BLaER1 treated with 17β-estradiol and CSF1 and Interleukin-3, amounts not matched to agents 10 nM and 100 nM (cell line): Measurements from ENCODE around the gene PRKCD.

Experiments
- H3K27ac ChIP-seq, 11 experiments: shearing (Covaris generic); formaldehyde crosslinking; 2 replicates each; pipeline ENCODE4 v1.8.1; 2022
- H3K27me3 ChIP-seq, 11 experiments: shearing (Covaris generic); formaldehyde crosslinking; 2 replicates each; pipeline ENCODE4 v1.8.1; 2022
- H3K36me3 ChIP-seq, 11 experiments: shearing (Covaris generic); formaldehyde crosslinking; 2 replicates each; pipeline ENCODE4 v1.8.1; 2022
- H3K4me1 ChIP-seq, 10 experiments: shearing (Covaris generic); formaldehyde crosslinking; 2 replicates each; pipeline ENCODE4 v1.8.1; 2022
- H3K4me2 ChIP-seq, 11 experiments: shearing (Covaris generic); formaldehyde crosslinking; 2 replicates each; pipeline ENCODE4 v1.8.1; 2022
- H3K4me3 ChIP-seq, 10 experiments: shearing (Covaris generic); formaldehyde crosslinking; 2 replicates each; pipeline ENCODE4 v1.8.1; 2022
- H3K9ac ChIP-seq, 11 experiments: shearing (Covaris generic); formaldehyde crosslinking; 2 replicates each; pipeline ENCODE4 v1.8.1; 2022
- H3K9me3 ChIP-seq, 11 experiments: shearing (Covaris generic); formaldehyde crosslinking; replicated peaks in 1 of 11; 2 replicates each; pipeline ENCODE4 v1.8.1; 2022
- H4K20me1 ChIP-seq, 11 experiments: shearing (Covaris generic); formaldehyde crosslinking; 2 replicates each; pipeline ENCODE4 v1.8.1; 2022
- Cebpa-rat ChIP-seq, 11 experiments: shearing (Covaris generic); IDR thresholded peaks; 2 replicates each; pipeline ENCODE4 v1.8.1; 2022

Gene PRKCD

DNA sequence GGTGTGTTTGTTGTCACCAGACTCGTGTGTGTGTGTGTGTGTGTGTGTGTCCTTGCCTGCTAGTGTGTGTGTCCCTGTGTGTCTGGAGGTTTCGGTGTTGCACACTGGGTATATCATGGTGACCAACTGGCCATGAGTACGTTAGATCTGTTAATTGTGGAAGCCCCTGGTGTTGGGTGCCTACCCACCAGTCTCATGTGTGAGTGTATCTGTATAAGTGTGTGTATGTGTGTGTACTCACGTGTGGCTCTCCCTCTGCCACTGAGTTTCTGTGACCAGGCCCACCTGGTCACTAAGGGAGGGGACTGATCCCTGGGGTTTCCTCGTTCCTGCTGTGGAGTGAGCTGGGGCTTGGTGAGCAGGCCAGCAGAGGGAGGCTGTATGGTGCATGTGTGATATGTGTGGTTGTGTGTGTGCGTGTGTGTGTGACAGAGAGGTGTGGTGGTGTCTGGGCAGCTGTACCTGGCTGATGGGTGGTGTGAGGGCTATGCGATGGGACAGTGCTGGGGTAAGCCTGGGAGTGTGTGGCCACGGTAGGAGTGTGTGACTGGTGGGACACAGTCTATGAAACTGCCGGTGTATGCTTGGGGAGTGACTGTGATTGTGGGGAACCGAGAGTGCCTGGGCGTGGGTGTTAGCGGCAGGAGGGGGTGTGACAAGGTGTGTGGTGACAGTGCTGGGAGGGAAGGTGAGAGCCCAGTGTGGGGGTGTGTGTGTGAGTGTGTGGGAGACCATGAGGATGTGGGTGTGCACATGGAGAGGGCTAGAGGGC is 1.8 kb downstream of the PRKCD start:
- Histone ChIP-seq H3K27ac (peak overlapping the region; percentile 1 to 100 (median 96); a peak in 21 of 22 replicates), H3K27me3 (peaks cover 0 to 3% (median 0%) of the 10 kb centered on the region in 11 experiments; a peak in 2 of 22 replicates), H3K4me3 (peak overlapping the region; percentile 88 to 100 (median 98)), H4K20me1 (peaks cover 41 to 67% (median 53%) of the 10 kb centered on the region in 11 experiments), H3K4me1 (peaks cover 74 to 83% (median 77%) of the 10 kb centered on the region in 10 experiments), H3K4me2 (peak overlapping the region; percentile 88 to 100 (median 99)), H3K9ac (peak overlapping the region; percentile 96 to 99 (median 98)), H3K9me3 (no peaks in the 10 kb centered on the region), H3K36me3 (peaks cover 18 to 57% (median 42%) of the 10 kb centered on the region in 11 experiments; a peak in 21 of 22 replicates)
- TF ChIP-seq Cebpa-rat (IDR thresholded peaks at IDR 0.05), result no peak

DNA sequence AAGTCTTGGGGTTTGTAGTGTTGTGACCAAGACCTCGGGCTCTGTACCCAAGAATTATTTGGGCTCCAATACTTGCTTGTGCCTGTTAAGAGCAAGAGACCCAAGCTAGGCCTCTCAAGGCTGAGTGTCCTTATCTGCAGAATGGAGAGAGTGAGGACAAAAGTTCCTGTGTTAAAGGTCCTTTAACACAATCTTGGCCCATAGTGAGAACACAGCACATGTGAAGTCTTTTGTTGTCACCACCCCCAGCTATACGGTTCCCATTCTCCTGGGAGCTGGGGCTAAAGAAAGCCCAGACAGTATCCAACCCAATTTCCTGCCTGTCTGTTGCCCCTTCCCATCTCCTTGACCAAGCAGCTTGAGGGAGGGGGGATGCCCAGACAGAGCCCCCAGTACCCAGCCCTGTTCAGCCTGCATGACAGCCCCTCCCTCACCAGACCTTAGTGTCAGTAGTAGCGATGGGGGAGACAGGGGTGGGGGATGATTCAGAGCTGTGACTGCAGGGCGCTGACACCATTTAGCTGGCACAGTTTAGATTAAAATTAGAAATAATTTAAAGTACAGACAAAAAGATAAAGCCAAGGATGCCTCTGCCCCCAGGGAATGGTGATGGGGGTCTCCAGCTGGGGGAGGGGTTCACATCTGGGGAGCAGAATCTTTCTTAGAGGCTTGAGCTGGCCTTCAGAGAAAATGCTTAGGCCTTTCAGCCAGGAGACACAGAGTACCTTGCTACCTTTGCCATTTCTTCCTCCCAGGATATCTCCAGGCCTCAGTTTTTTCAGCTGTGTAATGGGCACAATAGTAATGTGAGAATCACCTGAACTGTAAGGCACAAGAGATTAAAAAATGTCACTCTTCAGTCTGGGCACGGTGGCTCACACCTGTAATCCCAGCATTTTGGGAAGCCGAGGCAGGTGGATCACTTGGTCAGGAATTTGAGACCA is 2.7 kb downstream of the PRKCD start:
- H3K4me2 ChIP-seq, result peak overlapping the region; percentile 88 to 100 (median 99)

DNA sequence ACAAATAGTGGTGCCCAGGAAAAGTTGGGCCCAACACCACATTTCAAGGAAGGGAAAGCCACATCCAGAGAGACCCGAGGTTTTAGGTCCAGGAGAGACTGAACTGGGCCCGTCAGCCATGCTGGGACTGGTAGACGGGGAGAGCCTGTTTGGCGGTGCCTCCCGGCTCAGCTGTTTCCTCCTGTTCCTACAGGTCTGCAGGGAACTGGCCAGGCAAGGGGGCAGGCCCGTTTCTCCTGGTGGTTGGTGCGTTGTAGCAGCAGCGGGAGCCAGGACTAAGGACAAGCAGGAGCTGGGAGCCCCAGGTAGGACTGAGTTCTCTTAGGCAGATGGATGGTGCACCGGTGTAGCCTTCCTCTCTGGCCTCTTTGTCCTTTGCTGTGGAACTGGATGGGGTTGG is 3.9 kb downstream of the PRKCD start:
- peaks cover 74 to 86% (median 79%) of the 10 kb centered on the region in 10 experiments for H3K4me1 ChIP-seq
- no peaks in the 10 kb centered on the region for H3K27me3 ChIP-seq
- TF ChIP-seq Cebpa-rat (IDR thresholded peaks at IDR 0.05), result no peak
- H3K4me3 ChIP-seq, result peak overlapping the region in 7 of 10 experiments; percentile 88 to 100 (median 99); a peak in 14 of 20 replicates
- peak overlapping the region; percentile 20 to 100 (median 99) for H3K4me2 ChIP-seq
- peaks cover 41 to 86% (median 55%) of the 10 kb centered on the region in 11 experiments for H4K20me1 ChIP-seq
- no peaks in the 10 kb centered on the region for H3K9me3 ChIP-seq
- H3K27ac ChIP-seq, result peak overlapping the region in 10 of 11 experiments; percentile 53 to 100 (median 98); a peak in 17 of 22 replicates
- H3K9ac ChIP-seq, result peak overlapping the region; percentile 23 to 99 (median 96); a peak in 18 of 22 replicates
- peaks cover 18 to 68% (median 49%) of the 10 kb centered on the region in 11 experiments; a peak in 21 of 22 replicates for H3K36me3 ChIP-seq

More for the DNA sequence above, 2.7 kb downstream of the PRKCD start:
- H3K4me1 ChIP-seq, result peaks cover 74 to 83% (median 78%) of the 10 kb centered on the region in 10 experiments
- H3K4me3 ChIP-seq, result peak overlapping the region; percentile 88 to 100 (median 98); a peak in 19 of 20 replicates
- no peak for TF ChIP-seq Cebpa-rat (IDR thresholded peaks at IDR 0.05)
- no peaks in the 10 kb centered on the region for H3K27me3 ChIP-seq
- peaks cover 18 to 64% (median 49%) of the 10 kb centered on the region in 11 experiments; a peak in 21 of 22 replicates for H3K36me3 ChIP-seq
- peak overlapping the region; percentile 1 to 100 (median 96); a peak in 20 of 22 replicates for H3K27ac ChIP-seq
- peak overlapping the region; percentile 96 to 99 (median 98) for H3K9ac ChIP-seq
- H4K20me1 ChIP-seq, result peaks cover 41 to 76% (median 55%) of the 10 kb centered on the region in 11 experiments
- no peaks in the 10 kb centered on the region for H3K9me3 ChIP-seq

DNA sequence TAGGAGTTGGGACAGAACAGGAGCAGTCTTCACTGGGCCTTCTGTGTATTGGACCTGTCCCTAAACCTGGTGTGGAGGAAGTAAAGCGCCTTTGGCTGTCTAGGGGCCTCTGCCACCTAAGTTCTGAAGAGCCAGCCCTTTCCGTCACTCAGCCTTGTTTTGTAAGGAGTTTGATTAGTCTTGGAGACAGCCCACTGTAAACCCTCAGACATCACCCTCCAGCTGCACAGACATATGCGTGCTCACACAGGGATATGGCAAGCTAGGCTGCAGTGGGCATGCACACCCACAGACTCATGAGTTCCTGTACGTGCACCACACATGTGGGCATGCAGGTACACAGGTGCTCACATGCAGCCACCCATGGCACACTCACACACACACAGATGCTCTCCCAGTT is 5.2 kb downstream of the PRKCD start:
- peak overlapping the region in 8 of 10 experiments; percentile 3 to 100 (median 94); a peak in 14 of 20 replicates for H3K4me3 ChIP-seq
- H3K4me1 ChIP-seq, result peaks cover 80 to 91% (median 86%) of the 10 kb centered on the region in 10 experiments
- H3K9me3 ChIP-seq, result no peaks in the 10 kb centered on the region
- peaks cover 41 to 94% (median 54%) of the 10 kb centered on the region in 11 experiments for H4K20me1 ChIP-seq
- no peaks in the 10 kb centered on the region for H3K27me3 ChIP-seq
- peak overlapping the region; percentile 53 to 100 (median 98); a peak in 21 of 22 replicates for H3K27ac ChIP-seq
- peak overlapping the region; percentile 93 to 100 (median 99) for H3K4me2 ChIP-seq
- H3K9ac ChIP-seq, result peak overlapping the region; percentile 77 to 99 (median 96); a peak in 21 of 22 replicates
- no peak for TF ChIP-seq Cebpa-rat (IDR thresholded peaks at IDR 0.05)
- peaks cover 18 to 79% (median 58%) of the 10 kb centered on the region in 11 experiments; a peak in 21 of 22 replicates for H3K36me3 ChIP-seq

DNA sequence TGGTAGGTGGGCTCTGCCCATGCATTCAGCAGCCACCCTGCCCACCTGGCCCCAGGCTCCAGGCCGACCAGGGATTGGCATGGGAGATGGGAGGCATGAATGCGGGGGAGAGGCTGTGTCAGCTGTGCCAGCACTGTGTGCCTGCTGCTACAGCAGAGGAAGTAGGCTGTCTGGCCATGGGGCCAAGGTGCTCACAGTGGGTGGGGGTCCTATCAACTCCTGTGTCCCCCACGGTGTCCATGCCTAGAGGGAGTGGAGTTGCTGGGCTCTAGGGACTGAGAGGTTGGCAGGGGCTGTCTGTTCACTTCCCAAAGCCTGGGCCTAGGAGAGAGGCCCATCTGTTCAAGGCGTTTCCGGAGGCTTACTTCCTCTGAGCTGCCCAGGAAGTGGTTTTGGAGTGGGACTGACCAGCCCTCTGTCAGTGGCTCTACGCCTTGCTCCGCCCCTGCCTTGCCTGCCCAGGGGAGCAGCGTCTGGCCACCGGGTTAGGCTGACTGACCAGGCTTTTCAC is 5.8 kb downstream of the PRKCD start:
- H3K36me3 ChIP-seq, result peaks cover 18 to 84% (median 61%) of the 10 kb centered on the region in 11 experiments; a peak in 21 of 22 replicates
- H3K27me3 ChIP-seq, result no peaks in the 10 kb centered on the region
- TF ChIP-seq Cebpa-rat (IDR thresholded peaks at IDR 0.05), result no peak
- no peaks in the 10 kb centered on the region for H3K9me3 ChIP-seq
- H3K4me3 ChIP-seq, result peak overlapping the region in 8 of 10 experiments; percentile 3 to 100 (median 94); a peak in 14 of 20 replicates
- H4K20me1 ChIP-seq, result peaks cover 41 to 98% (median 53%) of the 10 kb centered on the region in 11 experiments
- peaks cover 86 to 97% (median 92%) of the 10 kb centered on the region in 10 experiments for H3K4me1 ChIP-seq
- H3K4me2 ChIP-seq, result peak overlapping the region; percentile 93 to 100 (median 99)
- H3K27ac ChIP-seq, result peak overlapping the region; percentile 53 to 100 (median 98); a peak in 21 of 22 replicates
- peak overlapping the region; percentile 77 to 99 (median 96); a peak in 20 of 22 replicates for H3K9ac ChIP-seq

DNA sequence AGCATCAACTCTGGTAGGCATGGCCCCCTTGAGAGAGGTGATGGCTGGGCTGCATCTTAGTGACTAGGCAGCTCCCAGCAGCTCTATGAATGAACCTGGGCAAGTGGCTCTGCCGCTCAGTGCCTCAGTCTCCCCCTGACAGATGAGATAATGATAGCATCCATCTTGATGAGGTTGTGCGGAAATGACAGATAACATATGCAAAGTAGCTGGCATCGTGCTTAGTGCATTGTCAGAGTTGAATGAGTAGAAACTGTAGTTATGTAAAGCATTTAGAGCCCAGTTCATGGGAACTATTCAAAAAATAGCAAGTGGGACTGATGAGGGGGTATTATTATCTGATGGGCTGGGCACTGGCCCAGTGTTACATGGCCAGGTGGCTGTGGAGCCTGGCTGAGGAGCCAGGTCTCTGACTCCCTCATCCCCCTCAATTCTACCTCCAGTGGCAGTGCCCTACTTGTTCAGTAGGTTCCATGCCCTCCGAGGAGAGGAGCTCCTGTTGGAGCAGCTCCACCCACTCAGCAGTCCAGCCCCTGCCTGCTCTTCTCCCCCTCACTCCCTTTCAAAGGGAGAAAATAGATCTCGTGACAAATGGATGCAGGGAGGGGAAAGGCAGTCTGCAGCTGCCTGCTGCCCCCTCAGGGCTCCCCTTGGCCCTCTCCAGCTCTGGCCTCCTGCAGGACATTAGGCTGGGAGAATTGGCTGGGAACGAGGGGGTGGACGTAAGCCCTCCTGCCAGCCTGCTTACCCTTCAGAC is 6.6 kb downstream of the PRKCD start:
- H3K4me2 ChIP-seq, result peak overlapping the region; percentile 93 to 100 (median 99)

DNA sequence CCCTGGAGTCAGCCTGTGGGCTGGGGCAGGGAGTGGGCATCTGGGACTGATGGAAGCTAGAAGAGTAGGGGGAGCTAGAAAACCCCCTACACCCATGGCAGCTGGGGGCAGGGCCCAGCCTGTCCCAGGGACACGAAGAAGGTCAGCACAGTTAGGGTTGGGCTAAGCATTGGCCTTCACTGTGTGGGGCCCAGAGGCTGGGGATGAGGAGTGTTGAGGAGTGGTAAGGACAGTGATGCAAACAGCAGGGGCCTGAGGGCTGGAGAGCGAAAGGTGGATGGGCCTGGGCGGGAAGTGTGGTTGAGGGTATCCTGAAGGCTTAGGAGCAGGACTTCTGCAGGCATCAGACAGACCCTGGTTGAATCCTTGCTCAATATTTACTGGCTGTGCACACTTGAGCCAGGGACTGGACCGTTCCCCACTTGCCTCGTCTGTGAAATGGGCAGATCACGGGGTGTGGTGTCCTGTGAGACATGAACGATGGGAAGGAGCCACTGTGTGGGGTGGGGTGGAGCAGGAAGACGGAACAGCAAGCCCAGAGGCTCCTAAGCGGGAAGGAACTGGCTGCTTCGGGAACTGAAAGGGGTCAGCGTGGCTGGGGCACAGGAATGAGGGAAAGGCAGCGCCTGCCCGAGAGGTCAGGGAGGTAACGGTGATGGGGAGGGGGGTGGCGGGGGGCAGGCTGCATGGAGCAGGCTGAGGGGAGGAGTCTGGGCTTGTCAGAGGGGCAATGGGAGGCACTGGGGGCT is 7.3 kb downstream of the PRKCD start:
- Histone ChIP-seq H3K36me3 (peaks cover 25 to 86% (median 71%) of the 10 kb centered on the region in 11 experiments; a peak in 21 of 22 replicates), H3K9ac (peak overlapping the region; percentile 75 to 99 (median 89)), H3K4me2 (peak overlapping the region; percentile 93 to 100 (median 99)), H3K4me3 (peak overlapping the region in 8 of 10 experiments; percentile 37 to 100 (median 94); a peak in 14 of 20 replicates), H4K20me1 (peaks cover 28 to 99% (median 52%) of the 10 kb centered on the region in 11 experiments), H3K9me3 (no peaks in the 10 kb centered on the region), H3K27me3 (no peaks in the 10 kb centered on the region), H3K4me1 (peaks cover 98 to 100% (median 100%) of the 10 kb centered on the region in 10 experiments), H3K27ac (peak overlapping the region; percentile 79 to 100 (median 98))
- no peak for TF ChIP-seq Cebpa-rat (IDR thresholded peaks at IDR 0.05)

More for the DNA sequence above, 6.6 kb downstream of the PRKCD start:
- Histone ChIP-seq H4K20me1 (peaks cover 35 to 99% (median 52%) of the 10 kb centered on the region in 11 experiments), H3K27me3 (no peaks in the 10 kb centered on the region), H3K9me3 (no peaks in the 10 kb centered on the region), H3K36me3 (peaks cover 18 to 85% (median 64%) of the 10 kb centered on the region in 11 experiments; a peak in 21 of 22 replicates), H3K4me1 (peaks cover 93 to 100% (median 99%) of the 10 kb centered on the region in 10 experiments), H3K27ac (peak overlapping the region; percentile 79 to 100 (median 98)), H3K4me3 (peak overlapping the region in 8 of 10 experiments; percentile 14 to 100 (median 94); a peak in 15 of 20 replicates), H3K9ac (peak overlapping the region; percentile 75 to 99 (median 89))
- TF ChIP-seq Cebpa-rat (IDR thresholded peaks at IDR 0.05), result no peak
